ENCODE results near the gene DSG3.

DNA sequence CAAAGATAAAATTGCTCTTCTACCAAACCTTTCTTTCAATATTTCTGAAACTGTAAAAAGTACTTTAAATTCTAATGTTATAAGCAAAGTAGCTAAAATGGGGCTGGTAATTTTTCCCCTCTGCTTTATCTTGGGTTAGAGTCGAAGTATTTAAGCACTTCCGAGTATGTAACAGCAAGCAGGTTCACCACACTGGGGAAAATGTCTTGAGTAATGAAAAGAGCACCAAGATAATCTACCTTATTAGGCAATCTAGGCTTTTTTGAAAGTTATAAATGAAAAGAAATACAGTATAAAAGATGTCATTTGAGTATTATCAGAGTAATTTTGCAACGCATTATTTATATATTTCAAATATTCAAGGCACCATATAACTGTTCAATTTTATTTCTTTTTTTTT lies 687 bp upstream of the DSG3 start:
- TF ChIP-seq, protein P1, sequence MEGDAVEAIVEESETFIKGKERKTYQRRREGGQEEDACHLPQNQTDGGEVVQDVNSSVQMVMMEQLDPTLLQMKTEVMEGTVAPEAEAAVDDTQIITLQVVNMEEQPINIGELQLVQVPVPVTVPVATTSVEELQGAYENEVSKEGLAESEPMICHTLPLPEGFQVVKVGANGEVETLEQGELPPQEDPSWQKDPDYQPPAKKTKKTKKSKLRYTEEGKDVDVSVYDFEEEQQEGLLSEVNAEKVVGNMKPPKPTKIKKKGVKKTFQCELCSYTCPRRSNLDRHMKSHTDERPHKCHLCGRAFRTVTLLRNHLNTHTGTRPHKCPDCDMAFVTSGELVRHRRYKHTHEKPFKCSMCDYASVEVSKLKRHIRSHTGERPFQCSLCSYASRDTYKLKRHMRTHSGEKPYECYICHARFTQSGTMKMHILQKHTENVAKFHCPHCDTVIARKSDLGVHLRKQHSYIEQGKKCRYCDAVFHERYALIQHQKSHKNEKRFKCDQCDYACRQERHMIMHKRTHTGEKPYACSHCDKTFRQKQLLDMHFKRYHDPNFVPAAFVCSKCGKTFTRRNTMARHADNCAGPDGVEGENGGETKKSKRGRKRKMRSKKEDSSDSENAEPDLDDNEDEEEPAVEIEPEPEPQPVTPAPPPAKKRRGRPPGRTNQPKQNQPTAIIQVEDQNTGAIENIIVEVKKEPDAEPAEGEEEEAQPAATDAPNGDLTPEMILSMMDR (IDR thresholded peaks at IDR 0.05) = no peak
- no peak for TF ChIP-seq POLR2A (IDR thresholded peaks at IDR 0.05)
- TF ChIP-seq POLR2AphosphoS5 (IDR thresholded peaks at IDR 0.05) = no peak

Data from sigmoid colon (tissue), 4 donors.